ENCODE measurements around the gene SELE. TPM values are rescaled to one million over a fixed set of nuclear protein-coding genes. Genes with fewer than 3 reads are reported as not detected.

SELE gene
- total RNA-seq (2014; rRNA removed; shearing (Covaris generic)) = not detected in 2 replicates
- not detected in 2 replicates for polyA plus RNA-seq (2014; cell fraction: nucleus; rRNA removed)

GRCh38 chr1:169733924-169734323 lies at the start of gene SELE:
Gene SELE (minus strand): TSS chr1:169734079. CDS start chr1:169733612, 467 bp downstream.
- DNase-seq (ENCODE audit: extremely low read depth, low read depth) = no peak

GRCh38 chr1:169782596-169782995 lies 48.7 kb upstream of the SELE start:
- no peak for DNase-seq (ENCODE audit: extremely low read depth, low read depth)

- DNase-seq (ENCODE audit: extremely low read depth, low read depth) = no peak
Observed at GRCh38 chr1:169779970-169780369, 46.1 kb upstream of the SELE start.

GRCh38 chr1:169779150-169779549 lies 45.3 kb upstream of the SELE start:
- no peak for DNase-seq (ENCODE audit: extremely low read depth, low read depth)

GRCh38 chr1:169776440-169776839 lies 42.6 kb upstream of the SELE start:
- DNase-seq (ENCODE audit: extremely low read depth, low read depth) = no peak

GRCh38 chr1:169768161-169768560 lies 34.3 kb upstream of the SELE start:
- no peak for DNase-seq (ENCODE audit: extremely low read depth, low read depth)

GRCh38 chr1:169765580-169766331 lies 31.9 kb upstream of the SELE start:
- no peak for DNase-seq (ENCODE audit: extremely low read depth, low read depth)

GRCh38 chr1:169764919-169765318 lies 31.0 kb upstream of the SELE start:
- DNase-seq (ENCODE audit: extremely low read depth, low read depth) = no peak

- DNase-seq (ENCODE audit: extremely low read depth, low read depth) = no peak
Observed at GRCh38 chr1:169762699-169763098, 28.8 kb upstream of the SELE start.

- no peak for DNase-seq (ENCODE audit: extremely low read depth, low read depth)
Observed at GRCh38 chr1:169759038-169759437, 25.2 kb upstream of the SELE start.

GRCh38 chr1:169753549-169753948 lies 19.7 kb upstream of the SELE start:
- no peak for DNase-seq (ENCODE audit: extremely low read depth, low read depth)

GRCh38 chr1:169750041-169750440 lies 16.2 kb upstream of the SELE start:
- DNase-seq (ENCODE audit: extremely low read depth, low read depth) = no peak

GRCh38 chr1:169746550-169746949 lies 12.7 kb upstream of the SELE start:
- DNase-seq (ENCODE audit: extremely low read depth, low read depth) = no peak

- DNase-seq (ENCODE audit: extremely low read depth, low read depth) = no peak
Observed at GRCh38 chr1:169745015-169745861, 11.4 kb upstream of the SELE start.

- no peak for DNase-seq (ENCODE audit: extremely low read depth, low read depth)
Observed at GRCh38 chr1:169741666-169742394, 8.0 kb upstream of the SELE start.

- no peak for DNase-seq (ENCODE audit: extremely low read depth, low read depth)
Observed at GRCh38 chr1:169739980-169740379, 6.1 kb upstream of the SELE start.

GRCh38 chr1:169731446-169731845 lies 2.4 kb downstream of the SELE start:
- no peak for DNase-seq (ENCODE audit: extremely low read depth, low read depth)

GRCh38 chr1:169729991-169730390 lies 3.9 kb downstream of the SELE start:
- DNase-seq (ENCODE audit: extremely low read depth, low read depth) = no peak

- no peak for DNase-seq (ENCODE audit: extremely low read depth, low read depth)
Observed at GRCh38 chr1:169727307-169727706, 6.6 kb downstream of the SELE start.

- DNase-seq (ENCODE audit: extremely low read depth, low read depth) = no peak
Observed at GRCh38 chr1:169726851-169727250, 7.0 kb downstream of the SELE start.

GRCh38 chr1:169725930-169726329 lies 7.9 kb downstream of the SELE start:
- no peak for DNase-seq (ENCODE audit: extremely low read depth, low read depth)

All from NCI-H460 (cell line).